Measurements from ENCODE around the gene CD276. TPM values are rescaled to one million over a fixed set of nuclear protein-coding genes. Genes with fewer than 3 reads are reported as not detected.

Gene CD276
- polyA plus RNA-seq, 1 donor from 2014 or later: 70.4 TPM

DNA sequence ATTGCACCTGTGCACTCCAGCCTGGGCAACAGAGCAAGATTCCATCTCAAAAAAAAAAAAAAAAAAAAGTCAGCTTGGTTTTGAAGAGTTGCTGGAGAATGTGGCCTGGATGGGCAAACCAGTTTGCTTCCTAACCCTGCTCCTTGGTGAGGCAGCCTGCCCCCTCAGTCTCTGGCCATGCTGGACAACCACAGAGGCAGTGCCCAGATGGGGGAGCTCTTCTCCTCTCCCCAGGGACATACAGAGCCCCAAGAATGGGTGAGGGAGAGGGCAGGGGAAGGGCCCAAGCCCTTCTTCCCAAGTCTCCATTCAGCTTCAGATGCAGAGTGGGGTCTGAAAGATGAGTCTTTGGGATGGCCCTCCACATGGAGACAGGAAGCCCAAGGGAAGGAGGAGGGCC is 27.9 kb downstream of the CD276 start:
- H3K4me3 ChIP-seq (ENCODE audit: low read length): no peak overlapping the region

DNA sequence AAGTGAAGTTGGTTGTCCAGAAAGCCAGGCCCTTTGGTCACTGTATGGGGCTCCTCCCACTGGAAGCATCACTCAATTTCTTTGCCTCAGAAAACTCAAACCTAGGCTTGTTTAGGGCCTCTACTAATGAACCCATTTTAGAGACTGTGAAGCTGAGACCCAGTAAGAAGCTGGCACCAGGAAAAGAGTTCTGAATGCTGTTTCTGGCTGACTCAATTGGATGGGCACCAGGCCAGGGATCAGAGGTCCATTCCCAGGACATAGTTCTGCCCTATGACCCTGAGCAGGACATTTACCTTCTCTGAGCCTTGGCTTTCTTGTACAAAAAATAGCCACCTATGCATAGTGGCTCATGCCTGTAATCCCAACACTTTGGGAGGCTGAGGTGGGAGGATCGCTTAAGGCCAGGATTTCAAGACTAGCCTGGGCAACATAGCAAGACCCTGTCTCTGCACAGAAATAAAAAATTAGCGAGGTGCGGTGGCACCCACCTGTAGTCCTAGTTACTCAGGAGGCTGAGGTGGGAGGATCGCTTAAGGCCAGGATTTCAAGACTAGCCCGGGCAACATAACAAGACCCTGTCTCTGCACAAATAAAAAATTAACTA is 30.6 kb downstream of the CD276 start:
- Histone ChIP-seq H3K27me3 (ENCODE audit: insufficient read depth, low read depth, low read length) (no peaks in the 10 kb centered on the region), H2AFZ (ENCODE audit: low read depth, low read length) (no peak overlapping the region), H4K20me1 (ENCODE audit: insufficient read depth) (no peaks in the 10 kb centered on the region), H3K27ac (ENCODE audit: low read length) (no peak overlapping the region), H3K4me3 (ENCODE audit: low read length) (no peak overlapping the region), H3K9ac (ENCODE audit: low read length) (no peak overlapping the region), H3K36me3 (ENCODE audit: insufficient read depth, low read length) (peaks cover 4% of the 10 kb centered on the region), H3K9me2 (ENCODE audit: insufficient read depth, low read length) (no peaks in the 10 kb centered on the region), H3K4me2 (ENCODE audit: low read length) (no peak overlapping the region), H3K9me3 (ENCODE audit: low read length) (no peaks in the 10 kb centered on the region), H3F3A (ENCODE audit: insufficient read depth, low read length, poor library complexity, severe bottlenecking) (no peaks in the 10 kb centered on the region), H3K79me2 (replicated peaks; ENCODE audit: insufficient read depth, low read length) (no peaks in the 10 kb centered on the region)
- no peak for TF ChIP-seq EP300 (conservative IDR thresholded peaks at IDR 0.05; ENCODE audit: poor library complexity, severe bottlenecking)
- TF ChIP-seq, protein P1, sequence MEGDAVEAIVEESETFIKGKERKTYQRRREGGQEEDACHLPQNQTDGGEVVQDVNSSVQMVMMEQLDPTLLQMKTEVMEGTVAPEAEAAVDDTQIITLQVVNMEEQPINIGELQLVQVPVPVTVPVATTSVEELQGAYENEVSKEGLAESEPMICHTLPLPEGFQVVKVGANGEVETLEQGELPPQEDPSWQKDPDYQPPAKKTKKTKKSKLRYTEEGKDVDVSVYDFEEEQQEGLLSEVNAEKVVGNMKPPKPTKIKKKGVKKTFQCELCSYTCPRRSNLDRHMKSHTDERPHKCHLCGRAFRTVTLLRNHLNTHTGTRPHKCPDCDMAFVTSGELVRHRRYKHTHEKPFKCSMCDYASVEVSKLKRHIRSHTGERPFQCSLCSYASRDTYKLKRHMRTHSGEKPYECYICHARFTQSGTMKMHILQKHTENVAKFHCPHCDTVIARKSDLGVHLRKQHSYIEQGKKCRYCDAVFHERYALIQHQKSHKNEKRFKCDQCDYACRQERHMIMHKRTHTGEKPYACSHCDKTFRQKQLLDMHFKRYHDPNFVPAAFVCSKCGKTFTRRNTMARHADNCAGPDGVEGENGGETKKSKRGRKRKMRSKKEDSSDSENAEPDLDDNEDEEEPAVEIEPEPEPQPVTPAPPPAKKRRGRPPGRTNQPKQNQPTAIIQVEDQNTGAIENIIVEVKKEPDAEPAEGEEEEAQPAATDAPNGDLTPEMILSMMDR (IDR thresholded peaks at IDR 0.05; ENCODE audit: poor library complexity, severe bottlenecking): no peak
- TF ChIP-seq RAD21 (conservative IDR thresholded peaks at IDR 0.05): no peak

More for the DNA sequence above, 27.9 kb downstream of the CD276 start:
- Histone ChIP-seq H3K9me2 (ENCODE audit: insufficient read depth, low read length) (no peaks in the 10 kb centered on the region), H3K27ac (ENCODE audit: low read length) (no peak overlapping the region), H3F3A (ENCODE audit: insufficient read depth, low read length, poor library complexity, severe bottlenecking) (no peaks in the 10 kb centered on the region), H3K27me3 (ENCODE audit: insufficient read depth, low read depth, low read length) (no peaks in the 10 kb centered on the region), H4K20me1 (ENCODE audit: insufficient read depth) (no peaks in the 10 kb centered on the region), H2AFZ (ENCODE audit: low read depth, low read length) (no peak overlapping the region), H3K9ac (ENCODE audit: low read length) (no peak overlapping the region), H3K79me2 (replicated peaks; ENCODE audit: insufficient read depth, low read length) (no peaks in the 10 kb centered on the region), H3K36me3 (ENCODE audit: insufficient read depth, low read length) (peaks cover 4% of the 10 kb centered on the region), H3K4me2 (ENCODE audit: low read length) (no peak overlapping the region), H3K9me3 (ENCODE audit: low read length) (no peaks in the 10 kb centered on the region)
- TF ChIP-seq REST (IDR thresholded peaks at IDR 0.05; ENCODE audit: borderline replicate concordance): no peak
- TF ChIP-seq RAD21 (conservative IDR thresholded peaks at IDR 0.05): no peak
- TF ChIP-seq, protein P1 (IDR thresholded peaks at IDR 0.05; ENCODE audit: poor library complexity, severe bottlenecking): no peak
- no peak for TF ChIP-seq MXI1 (conservative IDR thresholded peaks at IDR 0.05; ENCODE audit: poor library complexity, severe bottlenecking)
- TF ChIP-seq EZH2 (IDR thresholded peaks at IDR 0.05; ENCODE audit: borderline replicate concordance, insufficient read depth, low read length, poor library complexity, severe bottlenecking): no peak
- no peak for TF ChIP-seq SMC3 (conservative IDR thresholded peaks at IDR 0.05; ENCODE audit: poor library complexity)
- no peak for TF ChIP-seq TAF1 (IDR thresholded peaks at IDR 0.05; ENCODE audit: low read depth)
- TF ChIP-seq POLR2AphosphoS5 (IDR thresholded peaks at IDR 0.05): no peak
- no peak for TF ChIP-seq EP300 (conservative IDR thresholded peaks at IDR 0.05; ENCODE audit: poor library complexity, severe bottlenecking)
